HT1080 (cell line): ENCODE results near the gene ZNF148. TPM values are rescaled to one million over a fixed set of nuclear protein-coding genes. Genes with fewer than 3 reads are reported as not detected.
"Not testable (repeated sequence)": the region's sequence is repeated elsewhere in the genome, so short reads cannot be mapped to it uniquely, and the experiment has no call there.

Experiments
- DNase-seq: peaks from one replicate; pipeline ENCODE4 v3.0.0-alpha.2; 2015; ENCODE audit warnings: low read depth
- total RNA-seq: library from RNA; depleted of rRNA; stranded (reverse); fragments of >200 nt; shearing (Covaris generic); gene quantifications from 2 replicates; pipeline ENCODE4 v1.2.3, GENCODE V29; 2014

ZNF148 gene
- total RNA-seq, 1 experiment from 2014 or later, result 30.8 TPM

GRCh38 chr3:125375950-125376679 is 990 bp upstream of the ZNF148 start:
- DNase-seq, result no peak

- peak; percentile 41 for DNase-seq
Measured at GRCh38 chr3:125374501-125374995, 577 bp downstream of the ZNF148 start.

- DNase-seq, result no peak
Measured at GRCh38 chr3:125367403-125368230, 7.5 kb downstream of the ZNF148 start.

- DNase-seq, result no peak
Measured at GRCh38 chr3:125366132-125366531, 9.0 kb downstream of the ZNF148 start.

GRCh38 chr3:125359700-125360099 is 15.4 kb downstream of the ZNF148 start:
- no peak for DNase-seq

- no peak for DNase-seq
Measured at GRCh38 chr3:125358923-125359322, 16.2 kb downstream of the ZNF148 start.

GRCh38 chr3:125357837-125358236 is 17.3 kb downstream of the ZNF148 start:
- DNase-seq, result no peak

- DNase-seq, result no peak
Measured at GRCh38 chr3:125357032-125357658, 18.0 kb downstream of the ZNF148 start.

- DNase-seq, result no peak
Measured at GRCh38 chr3:125356140-125357026, 18.7 kb downstream of the ZNF148 start.

GRCh38 chr3:125353659-125354058 is 21.5 kb downstream of the ZNF148 start:
- no peak for DNase-seq

GRCh38 chr3:125353128-125353527 is 22.0 kb downstream of the ZNF148 start:
- DNase-seq, result no peak

- no peak for DNase-seq
Measured at GRCh38 chr3:125351814-125352456, 23.2 kb downstream of the ZNF148 start.

- no peak for DNase-seq
Measured at GRCh38 chr3:125351152-125351551, 24.0 kb downstream of the ZNF148 start.

- DNase-seq, result peak; percentile 42
Measured at GRCh38 chr3:125350597-125350996, 24.5 kb downstream of the ZNF148 start.

GRCh38 chr3:125349556-125350165 is 25.5 kb downstream of the ZNF148 start:
- no peak for DNase-seq

GRCh38 chr3:125349055-125349454 is 26.1 kb downstream of the ZNF148 start:
- no peak for DNase-seq

- DNase-seq, result not testable (repeated sequence)
Measured at GRCh38 chr3:125343367-125343766, 31.8 kb downstream of the ZNF148 start.

GRCh38 chr3:125340121-125340520 is 35.0 kb downstream of the ZNF148 start:
- no peak for DNase-seq

GRCh38 chr3:125337506-125337905 is 37.6 kb downstream of the ZNF148 start:
- no peak for DNase-seq
